OCI-LY1 (cell line): ENCODE results near the gene UQCRHL.

ENCODE experiments used
- H2AFZ ChIP-seq: fragments of 200-600 bp; sonication (generic), shearing (Covaris generic); 2 replicates; pipeline ENCODE4 v1.6.0; 2014; ENCODE audit warnings: antibody characterized with exemption, mild to moderate bottlenecking, low read length
- H3F3A ChIP-seq: fragments of 200-600 bp; sonication (generic), shearing (Covaris generic); 2 replicates; pipeline ENCODE4 v1.6.0; 2014; ENCODE audit warnings: mild to moderate bottlenecking, antibody characterized with exemption, low read length, moderate library complexity; ENCODE audit not compliant: insufficient read depth
- H3K27ac ChIP-seq: fragments of 200-600 bp; sonication (generic); 2 replicates; pipeline ENCODE4 v1.5.1; 2014; ENCODE audit warnings: low read length, mixed run types, mild to moderate bottlenecking, low read depth; ENCODE audit not compliant: poor library complexity, severe bottlenecking
- H3K27me3 ChIP-seq: fragments of 200-600 bp; sonication (generic); 2 replicates; pipeline ENCODE4 v1.6.0; 2014; ENCODE audit warnings: antibody characterized with exemption, mild to moderate bottlenecking, low read length, moderate library complexity; ENCODE audit not compliant: insufficient read depth
- H3K36me3 ChIP-seq: fragments of 200-600 bp; sonication (generic); 2 replicates; pipeline ENCODE4 v1.6.1; 2014; ENCODE audit warnings: mild to moderate bottlenecking, antibody characterized with exemption, low read length, moderate library complexity, mixed read lengths; ENCODE audit not compliant: insufficient read depth
- H3K4me1 ChIP-seq: fragments of 200-600 bp; sonication (generic); 2 replicates; pipeline ENCODE4 v1.5.1; 2014; ENCODE audit warnings: mild to moderate bottlenecking, low read length, moderate library complexity; ENCODE audit not compliant: insufficient read depth, severe bottlenecking
- H3K4me2 ChIP-seq: fragments of 200-600 bp; sonication (generic), shearing (Covaris generic); 2 replicates; pipeline ENCODE4 v1.6.1; 2014; ENCODE audit warnings: low read length
- H3K4me3 ChIP-seq: fragments of 200-600 bp; sonication (generic); 2 replicates; pipeline ENCODE4 v1.5.1; 2014; ENCODE audit warnings: low read length, low read depth, mild to moderate bottlenecking, mixed read lengths; ENCODE audit not compliant: poor library complexity, severe bottlenecking
- H3K79me2 ChIP-seq: fragments of 200-600 bp; shearing (Covaris generic); 2 replicates; pipeline ENCODE4 v1.6.1; 2016; ENCODE audit warnings: mixed run types, low read length, mixed read lengths; ENCODE audit not compliant: insufficient read depth
- H3K9ac ChIP-seq: fragments of 200-600 bp; sonication (generic), shearing (Covaris generic); 2 replicates; pipeline ENCODE4 v1.6.1; 2014; ENCODE audit warnings: mild to moderate bottlenecking, low read length, mixed read lengths
- H3K9me2 ChIP-seq: fragments of 200-600 bp; sonication (generic), shearing (Covaris generic); 2 replicates; pipeline ENCODE4 v1.6.1; 2014; ENCODE audit warnings: low read depth, mild to moderate bottlenecking, low read length, mixed read lengths
- H3K9me3 ChIP-seq: fragments of 200-600 bp; shearing (Covaris generic); 2 replicates; pipeline ENCODE4 v1.6.1; 2014; ENCODE audit warnings: low read length, mixed read lengths
- H4K20me1 ChIP-seq: fragments of 200-600 bp; sonication (generic), shearing (Covaris generic); 2 replicates; pipeline ENCODE4 v1.6.0; 2016; ENCODE audit warnings: mild to moderate bottlenecking, low read length; ENCODE audit not compliant: insufficient read depth
- CTCF ChIP-seq: fragments of 200-600 bp; sonication (generic), shearing (Covaris generic); IDR thresholded peaks from 2 replicates; pipeline ENCODE4 v1.5.1; 2017; ENCODE audit warnings: mild to moderate bottlenecking, antibody characterized with exemption, low read length, moderate library complexity, mixed read lengths
- EZH2 ChIP-seq: fragments of 200-600 bp; sonication (generic), shearing (Covaris generic); IDR thresholded peaks from 2 replicates; pipeline ENCODE4 v1.8.0; 2017; ENCODE audit warnings: borderline replicate concordance, mixed run types, mild to moderate bottlenecking, antibody characterized with exemption, low read length, moderate library complexity, mixed read lengths

UQCRHL gene

GRCh38 chr1:15851210-15852035, 44.0 kb upstream of the UQCRHL start:
- no peak for TF ChIP-seq EZH2
- TF ChIP-seq CTCF = no peak
- H3F3A ChIP-seq = no peaks in the 10 kb centered on the region
- H3K36me3 ChIP-seq = peaks cover 8% of the 10 kb centered on the region; the same call in 1 of the 2 replicates
- H3K4me1 ChIP-seq = peaks cover 40% of the 10 kb centered on the region
- peak overlapping the region; percentile 87; the same call in 1 of the 2 replicates for H3K9ac ChIP-seq
- H3K9me2 ChIP-seq = no peaks in the 10 kb centered on the region
- H3K27me3 ChIP-seq = no peaks in the 10 kb centered on the region
- H3K4me2 ChIP-seq = peak overlapping the region; percentile 78
- H2AFZ ChIP-seq = no peak overlapping the region
- peaks cover 81% of the 10 kb centered on the region for H3K79me2 ChIP-seq
- no peaks in the 10 kb centered on the region for H4K20me1 ChIP-seq
- peak overlapping the region; percentile 90 for H3K4me3 ChIP-seq
- H3K27ac ChIP-seq = peak overlapping the region; percentile 51
- H3K9me3 ChIP-seq = no peaks in the 10 kb centered on the region

GRCh38 chr1:15850471-15851001, 43.1 kb upstream of the UQCRHL start:
- Histone ChIP-seq H3K4me1 (peaks cover 44% of the 10 kb centered on the region), H3K27me3 (no peaks in the 10 kb centered on the region), H3K4me2 (peak overlapping the region; percentile 78), H3K27ac (peak overlapping the region; percentile 30), H3K9me2 (no peaks in the 10 kb centered on the region), H2AFZ (no peak overlapping the region), H3K36me3 (peaks cover 8% of the 10 kb centered on the region; the same call in 1 of the 2 replicates), H3F3A (no peaks in the 10 kb centered on the region), H3K9ac (peak overlapping the region; percentile 87), H3K79me2 (peaks cover 73% of the 10 kb centered on the region), H3K4me3 (peak overlapping the region; percentile 90), H3K9me3 (no peaks in the 10 kb centered on the region), H4K20me1 (no peaks in the 10 kb centered on the region)
- TF ChIP-seq CTCF (no peak), EZH2 (no peak)

GRCh38 chr1:15849775-15850324, 42.4 kb upstream of the UQCRHL start:
- Histone ChIP-seq H3K27ac (peak overlapping the region; percentile 75), H3K4me2 (peak overlapping the region; percentile 78), H3K9ac (peak overlapping the region; percentile 87), H3K9me2 (no peaks in the 10 kb centered on the region), H3K36me3 (peaks cover 8% of the 10 kb centered on the region; the same call in 1 of the 2 replicates), H3K79me2 (peaks cover 66% of the 10 kb centered on the region), H3K4me1 (peaks cover 50% of the 10 kb centered on the region), H3F3A (no peaks in the 10 kb centered on the region), H3K27me3 (no peaks in the 10 kb centered on the region), H4K20me1 (no peaks in the 10 kb centered on the region), H3K9me3 (no peaks in the 10 kb centered on the region), H2AFZ (no peak overlapping the region), H3K4me3 (peak overlapping the region; percentile 90)
- no peak for TF ChIP-seq EZH2
- TF ChIP-seq CTCF = no peak
